Activated T-helper 1 cell treated with anti-CD3 and anti-CD28 coated beads, Interleukin-12 subunit alpha, Interleukin-12 subunit beta, Interleukin-2, Interleukin-4 antibody, amounts not matched to agents 30 ng/mL and 10 ng/mL and 1 ng/mL, durations not matched to agents 14 hours and 24 hours and 36 hours (primary cell): ENCODE results near the gene CEMIP. TPM values are rescaled to one million over a fixed set of nuclear protein-coding genes. Genes with fewer than 3 reads are reported as not detected.
A peak's percentile ranks its signal among the peaks of the same experiment; 100 is the strongest.

Source experiments
- DNase-seq: peaks from one replicate; pipeline ENCODE4 v3.0.0; 2021; ENCODE audit warnings: low spot score
- H3K27ac Mint-ChIP-seq: one replicate; pipeline ENCODE4 v1.8.0; 2021; ENCODE audit warnings: mild to moderate bottlenecking, mixed read lengths
- H3K27me3 Mint-ChIP-seq: one replicate; pipeline ENCODE4 v1.8.0; 2022; ENCODE audit warnings: mild to moderate bottlenecking, moderate library complexity, mixed read lengths; ENCODE audit not compliant: insufficient read depth
- H3K36me3 Mint-ChIP-seq: one replicate; pipeline ENCODE4 v1.8.0; 2021; ENCODE audit warnings: low read depth, mixed read lengths
- H3K4me1 Mint-ChIP-seq: one replicate; pipeline ENCODE4 v1.8.0; 2021; ENCODE audit warnings: low read depth, mixed read lengths
- H3K4me3 Mint-ChIP-seq: one replicate; pipeline ENCODE4 v1.8.0; 2021; ENCODE audit warnings: mild to moderate bottlenecking, moderate library complexity, mixed read lengths
- H3K9me3 Mint-ChIP-seq: one replicate; pipeline ENCODE4 v1.8.0; 2021; ENCODE audit warnings: mixed read lengths
- intact Hi-C: fragments of 100-400 bp; cut with micrococcal nuclease; formaldehyde crosslinking; loops from one replicate; pipeline ENCODE4 v1.15.1; 2024
- total RNA-seq: library from RNA; stranded (reverse); gene quantifications from 2 replicates; pipeline ENCODE4 v1.2.3, GENCODE V29; 2022

Gene CEMIP
- total RNA-seq, 1 donor from 2014 or later, result 0.03 TPM

- Mint-ChIP-seq H3K9me3 (no peaks in the 10 kb centered on the region), H3K27me3 (no peaks in the 10 kb centered on the region), H3K4me3 (no peak overlapping the region), H3K27ac (no peak overlapping the region), H3K36me3 (no peaks in the 10 kb centered on the region), H3K4me1 (peaks cover 3% of the 10 kb centered on the region)
- intact Hi-C loops, result no loop called here
- DNase-seq, result no peak
These were observed 146.5 kb downstream of the CEMIP start for GRCh38 chr15:80925597-80926059.

DNA sequence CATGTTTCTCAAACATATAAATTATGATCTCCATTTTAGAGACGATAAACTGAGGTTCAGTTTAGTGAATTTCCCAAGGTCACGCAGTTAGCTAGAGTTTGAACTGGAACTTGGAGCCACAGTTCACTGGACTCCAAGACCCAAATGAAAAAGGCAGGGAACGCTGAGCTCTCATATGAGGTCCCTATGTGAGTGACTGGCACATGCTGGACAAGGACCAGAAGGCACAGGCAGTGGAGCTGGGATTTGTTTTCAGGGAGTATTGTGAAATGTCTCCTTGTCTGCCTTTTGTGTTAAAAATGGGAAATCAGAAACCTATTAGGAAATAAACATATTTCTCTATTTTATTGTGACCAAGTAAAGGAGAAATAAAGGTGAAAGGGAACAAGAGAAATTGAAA is 147.0 kb downstream of the CEMIP start:
- Mint-ChIP-seq H3K36me3 (no peaks in the 10 kb centered on the region), H3K27ac (no peak overlapping the region), H3K9me3 (no peaks in the 10 kb centered on the region), H3K4me1 (no peaks in the 10 kb centered on the region), H3K4me3 (no peak overlapping the region), H3K27me3 (no peaks in the 10 kb centered on the region)
- intact Hi-C loops, result no loop called here
- DNase-seq, result no peak

- H3K4me1 Mint-ChIP-seq, result no peaks in the 10 kb centered on the region
- intact Hi-C loops, result no loop called here
- no peaks in the 10 kb centered on the region for H3K9me3 Mint-ChIP-seq
- no peaks in the 10 kb centered on the region for H3K36me3 Mint-ChIP-seq
- DNase-seq, result no peak
- H3K27ac Mint-ChIP-seq, result no peak overlapping the region
- H3K27me3 Mint-ChIP-seq, result no peaks in the 10 kb centered on the region
- H3K4me3 Mint-ChIP-seq, result no peak overlapping the region
These were observed 150.1 kb downstream of the CEMIP start for GRCh38 chr15:80929225-80929624.

DNA sequence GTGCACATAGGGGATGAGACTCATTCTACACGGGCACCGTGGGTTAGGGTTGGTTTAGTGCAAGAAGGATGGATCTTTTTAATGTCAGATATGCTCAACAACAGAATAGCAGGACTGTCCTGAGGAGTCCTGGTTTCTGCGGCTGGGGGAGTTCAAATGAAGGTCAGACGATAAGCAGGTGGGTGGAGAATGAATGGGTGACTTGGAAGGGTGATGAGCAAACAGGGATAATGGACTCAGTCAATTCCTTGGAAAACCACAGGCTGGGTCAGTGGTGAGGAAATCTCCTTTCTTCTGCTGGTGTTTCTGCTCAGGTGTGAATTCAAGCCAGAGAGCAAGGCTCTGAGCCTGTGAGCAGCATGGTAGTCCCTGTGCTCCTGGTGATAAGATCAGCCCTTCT is 150.5 kb downstream of the CEMIP start:
- Mint-ChIP-seq H3K36me3 (no peaks in the 10 kb centered on the region), H3K27ac (no peak overlapping the region), H3K4me3 (no peak overlapping the region), H3K4me1 (peaks cover 4% of the 10 kb centered on the region), H3K27me3 (no peaks in the 10 kb centered on the region), H3K9me3 (no peaks in the 10 kb centered on the region)
- DNase-seq, result no peak
- intact Hi-C loops, result no loop called here

DNA sequence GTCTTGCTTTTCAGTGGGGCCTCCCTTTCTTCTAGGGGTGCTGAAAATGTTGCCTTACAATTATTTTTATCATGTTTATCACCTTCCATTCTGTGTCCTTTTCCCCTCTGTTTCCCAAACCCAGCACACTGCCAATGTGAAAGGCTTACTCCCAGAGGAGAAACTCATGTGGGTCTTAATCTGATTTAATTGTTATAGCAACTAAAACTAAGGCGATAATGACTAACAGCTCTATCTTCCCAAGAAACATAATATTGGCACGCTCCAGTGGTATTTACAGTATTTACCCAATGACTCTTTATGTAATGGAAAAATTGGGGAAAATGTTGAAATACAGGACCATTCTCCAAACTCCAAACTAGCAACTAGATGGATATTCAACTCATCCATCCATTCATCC is 152.0 kb downstream of the CEMIP start:
- intact Hi-C loops, result no loop called here
- Mint-ChIP-seq H3K4me3 (no peak overlapping the region), H3K27me3 (no peaks in the 10 kb centered on the region), H3K27ac (no peak overlapping the region), H3K4me1 (peaks cover 8% of the 10 kb centered on the region), H3K9me3 (no peaks in the 10 kb centered on the region), H3K36me3 (peaks cover under 1% of the 10 kb centered on the region)
- no peak for DNase-seq

- Mint-ChIP-seq H3K4me1 (peaks cover 8% of the 10 kb centered on the region), H3K36me3 (peaks cover 3% of the 10 kb centered on the region), H3K4me3 (no peak overlapping the region), H3K27me3 (no peaks in the 10 kb centered on the region), H3K27ac (no peak overlapping the region), H3K9me3 (no peaks in the 10 kb centered on the region)
- DNase-seq, result no peak
- intact Hi-C loops, result no loop called here
These were observed 152.7 kb downstream of the CEMIP start for GRCh38 chr15:80931721-80932512.

DNA sequence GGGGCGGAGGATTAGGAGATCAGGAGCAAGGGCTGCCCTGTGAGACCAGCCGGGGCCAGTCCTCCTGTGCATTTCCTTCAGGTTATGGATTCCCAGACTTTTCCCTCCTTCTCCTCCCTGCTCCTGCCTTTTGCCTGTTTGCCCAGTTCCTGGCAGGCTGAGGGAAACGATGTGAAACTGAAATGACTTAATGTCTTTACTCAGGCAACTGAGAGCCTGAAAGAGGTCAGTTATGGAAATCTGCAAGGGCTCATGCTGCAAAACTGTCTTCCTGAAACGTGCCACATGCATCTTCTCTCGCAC is 153.3 kb downstream of the CEMIP start:
- DNase-seq, result no peak
- H3K27ac Mint-ChIP-seq, result no peak overlapping the region
- peaks cover 8% of the 10 kb centered on the region for H3K4me1 Mint-ChIP-seq
- H3K36me3 Mint-ChIP-seq, result peaks cover 3% of the 10 kb centered on the region
- intact Hi-C loops, result no loop called here
- no peaks in the 10 kb centered on the region for H3K27me3 Mint-ChIP-seq
- no peak overlapping the region for H3K4me3 Mint-ChIP-seq
- no peaks in the 10 kb centered on the region for H3K9me3 Mint-ChIP-seq

DNA sequence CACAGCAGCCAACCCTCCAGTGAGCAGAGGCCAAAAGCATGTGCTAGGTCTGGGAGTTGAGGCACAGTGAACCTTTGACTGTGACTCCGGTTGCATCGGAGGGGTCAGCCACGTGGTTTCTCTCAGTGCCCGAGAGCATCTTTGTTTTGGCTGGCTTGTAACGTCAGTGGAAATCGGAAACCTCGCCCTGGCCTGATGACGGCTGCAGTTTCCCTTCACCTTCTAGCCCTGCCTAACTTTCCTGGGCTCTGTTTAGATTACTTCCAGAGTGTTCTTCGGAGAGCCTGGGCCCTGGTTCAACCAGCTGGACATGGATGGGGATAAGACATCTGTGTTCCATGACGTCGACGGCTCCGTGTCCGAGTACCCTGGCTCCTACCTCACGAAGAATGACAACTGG is 153.8 kb downstream of the CEMIP start:
- no peak for DNase-seq
- intact Hi-C loops, result no loop called here
- H3K4me3 Mint-ChIP-seq, result no peak overlapping the region
- no peaks in the 10 kb centered on the region for H3K27me3 Mint-ChIP-seq
- H3K9me3 Mint-ChIP-seq, result no peaks in the 10 kb centered on the region
- H3K36me3 Mint-ChIP-seq, result peaks cover 3% of the 10 kb centered on the region
- H3K4me1 Mint-ChIP-seq, result peaks cover 8% of the 10 kb centered on the region
- H3K27ac Mint-ChIP-seq, result no peak overlapping the region

GRCh38 chr15:80934761-80935221 is 155.6 kb downstream of the CEMIP start:
- H3K9me3 Mint-ChIP-seq, result no peaks in the 10 kb centered on the region
- H3K36me3 Mint-ChIP-seq, result peaks cover 3% of the 10 kb centered on the region
- H3K4me1 Mint-ChIP-seq, result peaks cover 8% of the 10 kb centered on the region
- DNase-seq, result no peak
- no peaks in the 10 kb centered on the region for H3K27me3 Mint-ChIP-seq
- intact Hi-C loops, result no loop called here
- no peak overlapping the region for H3K4me3 Mint-ChIP-seq
- H3K27ac Mint-ChIP-seq, result peak overlapping the region; percentile 24

DNA sequence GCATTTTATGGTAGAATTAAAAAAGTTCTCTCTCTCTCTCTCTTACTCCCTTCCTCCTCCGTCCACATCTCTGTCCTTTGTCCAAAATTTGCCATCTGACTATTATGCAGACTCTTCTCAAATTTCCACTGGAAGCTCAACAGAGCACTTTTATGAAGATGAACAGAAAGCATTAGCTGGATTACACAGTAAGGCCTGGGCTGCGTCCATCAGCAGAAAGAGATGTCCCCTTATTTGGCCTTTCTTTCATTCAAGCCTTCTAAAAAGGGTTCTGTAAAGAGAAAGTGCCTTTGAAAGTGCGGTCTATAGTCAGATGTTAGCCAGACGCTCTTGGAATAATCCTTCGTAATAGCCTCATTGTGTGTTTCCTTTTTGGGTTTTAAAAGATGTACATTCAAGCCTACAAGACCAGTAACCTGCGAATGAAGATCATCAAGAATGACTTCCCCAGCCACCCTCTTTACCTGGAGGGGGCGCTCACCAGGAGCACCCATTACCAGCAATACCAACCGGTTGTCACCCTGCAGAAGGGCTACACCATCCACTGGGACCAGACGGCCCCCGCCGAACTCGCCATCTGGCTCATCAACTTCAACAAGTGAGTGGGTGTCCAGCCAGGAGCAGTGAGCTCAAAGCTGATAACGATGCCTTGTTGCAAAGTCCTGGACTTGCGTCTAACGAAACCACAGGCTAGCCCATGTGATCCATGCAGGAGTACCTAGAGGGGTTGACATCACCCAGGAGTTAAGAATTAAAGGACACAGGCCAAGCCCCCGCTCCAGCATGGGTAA is 157.3 kb downstream of the CEMIP start:
- H3K4me3 Mint-ChIP-seq, result no peak overlapping the region

DNA sequence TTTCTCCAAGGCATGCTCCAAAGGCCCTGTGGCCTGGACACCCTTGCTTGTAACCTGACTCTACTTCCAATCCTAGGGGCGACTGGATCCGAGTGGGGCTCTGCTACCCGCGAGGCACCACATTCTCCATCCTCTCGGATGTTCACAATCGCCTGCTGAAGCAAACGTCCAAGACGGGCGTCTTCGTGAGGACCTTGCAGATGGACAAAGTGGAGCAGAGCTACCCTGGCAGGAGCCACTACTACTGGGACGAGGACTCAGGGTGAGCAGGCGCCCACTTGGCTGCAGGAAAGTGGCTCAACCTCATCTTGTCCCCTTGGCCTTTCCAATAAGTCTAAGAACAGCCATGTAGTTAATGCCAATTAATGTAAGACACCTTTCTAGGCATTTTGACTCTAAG is 158.5 kb downstream of the CEMIP start:
- intact Hi-C loops, result no loop called here
- Mint-ChIP-seq H3K27me3 (no peaks in the 10 kb centered on the region), H3K36me3 (peaks cover 5% of the 10 kb centered on the region), H3K4me1 (peaks cover 8% of the 10 kb centered on the region), H3K9me3 (no peaks in the 10 kb centered on the region), H3K27ac (no peak overlapping the region), H3K4me3 (no peak overlapping the region)
- DNase-seq, result no peak

More for the DNA sequence above, 157.3 kb downstream of the CEMIP start:
- intact Hi-C loops, result no loop called here
- no peak for DNase-seq
- no peaks in the 10 kb centered on the region for H3K9me3 Mint-ChIP-seq
- no peak overlapping the region for H3K27ac Mint-ChIP-seq
- peaks cover 5% of the 10 kb centered on the region for H3K36me3 Mint-ChIP-seq
- H3K27me3 Mint-ChIP-seq, result no peaks in the 10 kb centered on the region
- H3K4me1 Mint-ChIP-seq, result peaks cover 8% of the 10 kb centered on the region

DNA sequence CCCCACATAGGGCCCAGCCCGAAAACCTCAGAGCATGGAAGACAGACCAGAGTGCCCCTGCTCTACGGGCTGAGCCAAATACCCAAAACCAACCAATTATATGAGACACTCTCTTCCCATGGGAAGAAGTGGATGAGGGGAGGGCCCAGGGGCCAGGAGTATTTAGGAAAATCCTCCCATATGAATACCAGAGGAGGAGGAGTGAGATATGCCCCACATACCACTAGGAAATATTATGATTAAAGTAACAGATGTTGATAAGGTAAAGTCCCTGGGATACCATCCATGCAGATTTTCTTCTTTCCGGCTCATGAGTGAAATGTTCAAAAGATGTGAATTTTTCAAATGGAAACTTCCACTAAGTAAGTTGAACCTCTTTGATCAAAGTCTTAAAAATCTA is 160.0 kb downstream of the CEMIP start:
- Mint-ChIP-seq H3K36me3 (peaks cover 6% of the 10 kb centered on the region), H3K9me3 (no peaks in the 10 kb centered on the region), H3K27ac (no peak overlapping the region), H3K4me3 (no peak overlapping the region), H3K4me1 (peaks cover 8% of the 10 kb centered on the region), H3K27me3 (no peaks in the 10 kb centered on the region)
- DNase-seq, result no peak
- intact Hi-C loops, result no loop called here

DNA sequence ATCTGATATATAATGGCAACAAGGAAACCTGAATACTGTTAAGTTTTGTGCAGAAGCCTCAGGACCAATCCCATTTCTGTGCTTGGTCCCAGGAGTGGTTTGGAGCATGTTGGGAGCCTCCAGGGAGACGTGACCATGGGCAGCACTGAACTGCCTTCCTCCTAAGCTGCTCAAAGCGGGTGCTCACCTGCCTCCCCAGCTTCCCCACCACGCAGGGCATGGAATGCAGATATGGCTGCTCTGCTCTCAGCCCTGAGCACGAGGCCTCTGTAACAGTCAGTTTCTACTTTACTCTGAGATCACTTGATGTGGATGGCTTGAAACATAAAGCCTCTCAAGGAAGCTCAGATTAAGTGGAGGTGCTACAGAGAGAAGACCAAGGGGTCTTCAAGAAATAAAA is 161.2 kb downstream of the CEMIP start:
- Mint-ChIP-seq H3K27ac (no peak overlapping the region), H3K9me3 (no peaks in the 10 kb centered on the region), H3K36me3 (peaks cover 10% of the 10 kb centered on the region), H3K4me1 (no peaks in the 10 kb centered on the region), H3K4me3 (no peak overlapping the region), H3K27me3 (no peaks in the 10 kb centered on the region)
- no peak for DNase-seq
- intact Hi-C loops, result no loop called here
